GM18498 (cell line): ENCODE measurements around the gene SBSN.

Experiments used
- ATAC-seq: cut with Tn5 transposase; IDR thresholded peaks from one replicate; pipeline ENCODE4 v1.9.1; 2021; ENCODE audit warnings: mild to moderate bottlenecking, moderate library complexity; ENCODE audit not compliant: unreplicated experiment

SBSN gene

GRCh38 chr19:35534803-35535480 is 6.8 kb upstream of the SBSN start:
- no peak for ATAC-seq

DNA sequence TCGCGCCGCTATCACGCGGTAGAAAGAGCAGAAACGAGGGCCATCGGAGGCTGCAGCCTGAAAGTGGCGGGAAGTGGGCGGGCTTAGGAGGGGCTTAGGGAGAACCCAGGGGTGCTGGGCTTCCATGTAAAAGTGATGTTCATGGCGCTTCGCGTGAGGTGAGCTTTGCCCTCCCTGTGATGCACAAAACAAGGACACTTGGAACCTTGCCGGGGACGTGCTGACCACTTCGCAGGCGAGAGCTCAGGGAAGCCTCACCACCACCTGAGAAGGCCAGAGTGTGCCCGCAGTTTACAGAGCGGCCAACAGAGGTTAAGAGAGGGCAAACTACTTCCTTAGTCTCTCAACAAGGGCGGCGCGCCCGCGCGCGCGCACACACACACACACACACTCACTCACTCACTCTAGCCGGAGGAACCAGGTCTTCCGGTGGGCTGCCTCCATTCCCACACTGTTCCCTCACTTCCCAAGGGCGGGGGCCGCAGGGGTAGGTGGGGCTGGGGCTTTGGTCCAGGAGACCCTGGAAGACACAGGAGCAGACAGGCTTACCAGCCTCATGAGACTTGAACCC is 5.8 kb upstream of the SBSN start:
- ATAC-seq, result no peak

DNA sequence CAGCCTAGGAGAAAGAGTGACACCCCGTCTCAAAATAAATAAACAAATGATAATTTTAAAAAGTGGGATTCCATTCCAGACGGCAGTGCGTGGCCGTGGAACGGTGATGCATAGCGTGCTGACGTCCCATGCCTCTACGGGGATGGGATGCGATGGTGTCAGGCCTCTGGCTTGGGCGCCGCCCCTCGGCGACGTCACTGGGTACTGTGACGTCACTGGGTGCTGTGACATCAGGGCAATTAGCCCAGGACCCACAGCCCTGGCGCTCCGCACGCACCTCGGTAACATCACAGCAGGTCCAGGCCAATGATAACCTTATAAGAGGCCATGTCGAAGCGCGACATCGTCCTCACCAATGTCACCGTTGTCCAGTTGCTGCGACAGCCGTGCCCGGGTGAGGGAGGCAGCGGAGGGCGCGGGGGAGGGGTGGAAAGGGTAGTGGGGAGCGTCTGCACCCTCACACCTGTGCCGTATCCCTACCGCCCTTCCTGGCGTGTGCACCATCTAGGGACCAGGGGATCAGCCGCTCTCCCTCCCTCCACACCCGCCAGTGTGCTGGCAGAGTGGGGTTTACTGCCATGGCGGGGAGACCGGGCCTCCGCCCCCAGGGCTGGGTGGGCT is 5.2 kb upstream of the SBSN start, which contains the start of gene GAPDHS:
Gene GAPDHS (plus strand): TSS at position 256 of the 621 bp plus-strand sequence. CDS start 72 bp downstream, at position 328.
- ATAC-seq, result no peak

DNA sequence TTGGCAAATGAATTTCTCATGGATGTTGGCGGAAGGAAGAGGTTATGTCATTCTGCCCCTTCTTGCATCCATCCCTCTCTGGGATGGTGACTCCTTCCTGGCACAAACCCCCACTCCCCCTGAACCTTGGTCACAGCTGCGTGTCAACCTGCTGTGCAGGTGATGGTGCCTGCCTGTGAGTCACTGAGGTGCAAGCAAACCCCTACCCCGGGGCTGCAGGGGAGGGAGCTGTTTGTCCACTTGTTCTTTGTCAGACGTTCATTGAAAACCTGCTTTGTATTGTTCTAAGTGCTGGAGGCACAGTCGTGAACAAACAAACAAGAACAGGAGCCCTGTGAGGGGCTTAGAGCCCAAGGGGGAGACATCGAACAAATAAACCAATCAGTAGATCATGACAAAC is 3.2 kb upstream of the SBSN start:
- ATAC-seq, result no peak

GRCh38 chr19:35529241-35530218 is 1.4 kb upstream of the SBSN start:
- ATAC-seq, result no peak

GRCh38 chr19:35525873-35526272 is 2.2 kb downstream of the SBSN start:
- no peak for ATAC-seq

GRCh38 chr19:35524181-35524837 is 3.8 kb downstream of the SBSN start:
- no peak for ATAC-seq

DNA sequence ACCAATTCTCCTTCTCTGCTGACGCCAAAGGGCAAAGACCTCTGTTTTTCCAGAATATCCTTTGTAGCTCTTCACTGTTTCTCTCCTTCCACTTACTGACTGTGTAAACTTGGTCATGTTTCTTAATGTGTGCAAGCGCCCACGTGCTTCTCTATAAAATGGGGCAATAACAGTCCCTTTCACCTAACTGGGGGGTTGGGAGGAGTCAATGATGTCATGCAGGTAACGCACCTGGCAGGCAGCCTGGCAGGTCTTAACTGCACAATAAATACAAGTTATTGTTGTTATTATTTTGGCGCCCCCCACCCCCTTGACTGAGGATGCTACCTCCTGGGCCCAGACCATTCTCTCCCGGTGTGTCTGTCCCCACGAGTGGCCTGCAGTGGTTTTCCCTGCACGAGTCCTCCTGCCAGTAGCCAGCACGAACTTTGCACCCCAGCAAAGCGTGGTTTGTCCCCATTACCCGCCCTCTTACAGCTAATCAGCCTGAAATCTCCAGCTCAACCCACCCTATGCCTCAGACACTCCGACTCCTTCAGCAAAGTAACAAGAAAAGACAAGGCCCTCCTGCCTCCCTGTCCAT is 5.3 kb downstream of the SBSN start:
- ATAC-seq, result no peak

DNA sequence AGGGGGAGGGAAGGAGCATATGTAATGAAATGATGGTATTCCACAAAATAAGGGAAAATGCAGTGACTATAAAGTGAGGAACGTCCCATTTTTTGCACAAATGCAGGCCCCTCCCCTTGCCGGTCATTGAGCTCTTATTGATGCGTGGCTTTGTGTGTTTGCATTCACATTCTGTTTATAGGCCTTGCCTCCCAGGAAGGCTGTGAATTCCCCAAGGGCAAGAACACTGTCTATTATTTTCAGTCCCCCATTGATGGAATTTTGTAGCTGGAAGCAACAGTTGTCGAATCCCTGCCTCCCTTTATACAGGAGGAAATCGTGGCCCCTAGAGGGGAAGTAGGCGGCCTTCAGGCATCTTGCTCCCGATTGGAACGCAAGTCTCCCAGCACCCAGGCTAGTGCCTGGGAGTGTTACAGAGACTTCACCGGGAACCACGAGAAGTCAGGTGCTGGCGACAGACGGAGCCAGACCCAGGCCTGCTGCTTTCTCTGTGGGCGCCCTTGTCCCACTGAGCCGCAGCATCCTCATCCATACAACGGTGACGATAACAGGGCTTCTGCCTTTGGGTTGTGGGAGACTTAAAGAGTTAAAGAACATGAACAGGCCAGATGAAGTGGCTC is 6.9 kb downstream of the SBSN start:
- no peak for ATAC-seq

- ATAC-seq, result no peak
Measured at GRCh38 chr19:35519291-35519690, 8.8 kb downstream of the SBSN start.

- ATAC-seq, result no peak
Measured at GRCh38 chr19:35518313-35518712, 9.8 kb downstream of the SBSN start.

DNA sequence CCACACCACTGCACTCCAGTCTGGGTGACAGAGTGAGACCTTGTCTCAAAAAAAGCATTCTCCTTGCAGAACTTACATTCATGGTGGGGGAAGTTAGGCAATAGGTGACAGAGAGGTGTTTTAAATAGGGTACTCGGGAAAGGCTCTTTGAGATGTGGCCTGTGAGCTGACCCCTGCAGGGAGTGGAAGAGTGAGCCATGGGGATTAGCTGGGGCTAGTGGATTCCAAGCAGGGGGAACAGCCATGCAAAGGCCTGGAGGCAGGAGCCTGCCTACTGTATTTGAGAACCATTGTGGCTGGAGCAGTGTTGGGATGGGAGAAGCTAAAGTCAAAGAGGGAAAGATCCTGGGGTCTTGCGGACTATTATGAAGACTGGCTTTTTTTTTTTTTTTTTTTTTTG is 10.8 kb downstream of the SBSN start:
- ATAC-seq, result no peak

DNA sequence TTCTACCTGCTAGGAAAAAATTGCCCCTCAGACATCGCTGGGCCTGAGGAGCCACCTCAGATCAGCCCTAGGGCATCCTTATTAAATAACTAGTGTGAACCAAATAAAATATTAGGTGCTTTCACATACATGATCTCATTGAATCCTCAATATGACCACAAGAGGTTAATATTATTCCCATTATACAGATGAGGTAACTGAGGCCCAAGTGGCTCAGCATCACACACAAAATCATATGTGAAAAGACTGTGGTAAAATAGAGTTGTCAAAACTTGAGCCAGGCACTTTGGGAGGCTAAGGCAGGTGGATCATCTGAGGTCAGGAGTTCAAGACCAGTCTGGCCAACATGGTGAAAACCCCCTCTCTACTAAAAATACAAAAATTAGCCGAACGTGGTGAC is 11.8 kb downstream of the SBSN start:
- no peak for ATAC-seq

GRCh38 chr19:35514282-35514809 is 13.8 kb downstream of the SBSN start:
- no peak for ATAC-seq

DNA sequence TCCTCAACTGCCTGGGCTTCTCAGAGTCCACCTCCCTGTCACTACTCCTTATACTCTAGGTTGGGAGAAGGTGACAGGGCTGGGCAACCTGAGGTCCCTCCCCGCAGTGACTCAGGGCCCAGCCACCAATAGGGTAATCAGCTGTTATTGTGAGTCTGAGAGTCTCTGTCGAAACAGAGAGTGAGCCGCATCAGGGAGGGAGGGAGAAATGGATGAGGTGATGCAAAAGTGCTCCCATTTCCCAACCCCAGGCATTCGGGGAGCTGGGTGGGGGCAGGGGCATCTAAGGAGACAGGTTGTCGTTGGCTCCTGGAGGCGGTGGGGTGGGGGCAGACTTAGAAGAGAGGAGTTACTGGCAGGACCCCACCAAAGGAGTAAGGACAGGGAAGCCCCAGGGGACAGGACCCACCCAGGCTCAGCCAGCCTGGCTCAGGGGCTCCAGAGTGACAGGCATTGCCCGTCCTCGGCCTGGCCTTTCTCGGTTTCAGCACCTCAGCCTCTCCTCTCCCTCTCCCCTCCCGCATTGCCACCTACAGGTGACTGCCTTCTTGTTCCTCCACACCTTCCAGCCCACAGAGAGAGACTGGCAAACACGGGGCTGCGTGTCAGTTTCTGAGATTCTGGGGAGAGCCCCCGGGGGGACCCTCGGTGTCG is 14.4 kb downstream of the SBSN start, which contains the start of gene DMKN:
Gene DMKN (minus strand): TSS at position 22 of the 654 bp plus-strand sequence. CDS start 174 bp downstream, outside the sequence.
- no peak for ATAC-seq

DNA sequence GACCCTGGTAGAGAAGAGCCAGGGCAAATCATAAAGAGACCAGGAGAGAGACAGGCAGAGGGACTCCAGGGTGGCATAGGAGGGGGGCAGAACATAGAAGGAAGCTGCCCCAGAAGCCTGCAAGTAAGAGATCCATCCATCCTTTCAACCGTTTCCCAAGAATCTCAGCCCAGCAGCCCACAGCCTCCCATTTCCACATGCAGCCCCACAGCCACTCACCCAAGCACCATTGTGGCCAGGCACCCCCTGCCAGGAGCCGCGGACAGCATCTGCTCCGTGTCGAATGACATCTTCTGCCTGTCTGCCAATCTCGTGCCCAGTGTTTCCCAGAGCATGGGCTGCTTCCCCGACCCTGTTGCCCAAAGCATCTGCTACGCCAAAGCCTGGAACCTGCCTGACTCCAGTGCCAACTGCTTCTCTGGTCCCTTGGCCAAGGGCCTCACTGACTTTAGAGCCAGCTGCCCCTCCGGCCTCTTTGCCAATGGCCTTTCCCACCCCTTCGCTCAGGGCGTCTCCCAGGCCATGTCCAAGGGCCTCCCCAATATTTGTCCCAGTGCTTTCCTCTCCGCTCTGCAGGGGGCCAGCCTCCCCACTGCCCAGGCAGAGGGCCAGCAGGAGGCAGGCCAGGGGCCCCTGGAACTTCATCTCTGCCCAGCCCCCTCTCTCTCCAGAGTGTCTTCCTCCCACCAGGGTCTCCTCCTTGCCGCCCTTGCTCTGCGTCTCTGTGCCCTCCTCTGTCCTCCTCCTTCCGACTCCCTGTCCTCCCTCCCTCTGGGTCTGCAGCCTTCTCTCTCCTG is 15.1 kb downstream of the SBSN start:
- ATAC-seq, result no peak

DNA sequence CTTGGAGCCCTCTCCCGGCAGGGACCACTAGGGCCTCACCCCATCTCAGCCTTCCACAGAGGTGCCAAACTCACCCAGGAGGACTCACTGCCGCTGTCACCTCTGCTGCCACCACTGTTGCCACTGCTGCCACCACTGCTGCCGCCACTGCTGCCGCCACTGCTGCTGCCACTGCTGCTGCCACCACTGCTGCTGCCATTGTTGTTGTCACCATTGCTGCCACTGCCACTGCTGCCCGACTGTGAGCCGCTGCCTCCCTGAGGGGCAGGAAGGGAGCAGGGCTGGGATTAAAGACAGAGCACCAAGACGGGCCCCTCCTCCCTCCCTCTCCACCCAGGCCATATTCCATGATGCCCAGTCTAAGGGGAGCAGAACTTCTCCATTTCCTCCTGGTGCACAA is 16.8 kb downstream of the SBSN start:
- no peak for ATAC-seq

- no peak for ATAC-seq
Measured at GRCh38 chr19:35510626-35510964, 17.5 kb downstream of the SBSN start.
